ENCODE results near the gene DPH6.
"Not testable (repeated sequence)": the region's sequence is repeated elsewhere in the genome, so short reads cannot be mapped to it uniquely, and the experiment has no call there.

- not testable (repeated sequence) for TF ChIP-seq CTCF (IDR thresholded peaks at IDR 0.05); POLR2A (IDR thresholded peaks at IDR 0.05); POLR2AphosphoS5 (IDR thresholded peaks at IDR 0.05; ENCODE audit: insufficient read depth in 1 of 2, low read depth in 1 of 2)
Observed at GRCh38 chr15:35591987-35592386, 46.0 kb upstream of the DPH6 start.

Measured in vagina (tissue), 2 donors.